ENCODE data around the gene DOCK2. TPM values are rescaled to one million over a fixed set of nuclear protein-coding genes. Genes with fewer than 3 reads are reported as not detected.

Gene DOCK2
- total and polyA plus RNA-seq, 2 of the 8 experiments (the other 6 are each of a cell fraction or from before 2014, with no cell fraction given), result 3.9 to 5.7 TPM

- no peaks in the 10 kb centered on the region for H3K4me1 ChIP-seq (replicated peaks in 1 of 4; ENCODE audit: control insufficient read depth in 3 of 4, insufficient read depth in 4 of 4, low read length in 3 of 4)
- no peaks in the 10 kb centered on the region; the same call in 1 of the 2 replicates for H3K23me2 ChIP-seq (ENCODE audit: low read depth, low read length)
- no peak overlapping the region for H3K56ac ChIP-seq (replicated peaks; ENCODE audit: insufficient read length, low read depth, low read length)
- no peak overlapping the region for H2BK20ac ChIP-seq (ENCODE audit: low read length)
- no peaks in the 10 kb centered on the region for H3K79me1 ChIP-seq (ENCODE audit: low read depth, low read length)
- no peak overlapping the region for H3K18ac ChIP-seq (ENCODE audit: extremely low read depth, low read length)
- H2BK5ac ChIP-seq (ENCODE audit: low read depth, low read length), result no peak overlapping the region
- H2BK12ac ChIP-seq (ENCODE audit: low read depth, low read length), result no peak overlapping the region
- H3K27me3 ChIP-seq (replicated peaks in 1 of 4; ENCODE audit: control insufficient read depth in 3 of 4, extremely low read depth in 1 of 4, insufficient read depth in 3 of 4, low read length in 3 of 4), result no peaks in the 10 kb centered on the region
- H4K20me1 ChIP-seq (replicated peaks in 1 of 2; ENCODE audit: control insufficient read depth in 1 of 2, insufficient read depth in 2 of 2, low read length in 2 of 2), result no peaks in the 10 kb centered on the region
- FAIRE-seq, result no peak
- H2AK5ac ChIP-seq (ENCODE audit: low read depth, low read length), result no peak overlapping the region
- no peak overlapping the region for H3K4me2 ChIP-seq (ENCODE audit: insufficient read depth in 1 of 2, low read depth in 2 of 2, low read length in 2 of 2)
- H3K79me2 ChIP-seq (ENCODE audit: control insufficient read depth in 1 of 2, insufficient read depth in 2 of 2, low read length in 2 of 2), result no peaks in the 10 kb centered on the region
- H4K8ac ChIP-seq (ENCODE audit: extremely low read depth, insufficient read depth, low read length), result no peak overlapping the region
- ChIA-PET CTCF (ENCODE audit: partially characterized antibody) (interaction anchor here (0.6 to 1.4 kb wide), 10 partner anchors 8 to 212 kb away, joined by 3 to 5 read pairs (median 3); no protein-coding TSS in a partner anchor), POLR2A (ENCODE audit: partially characterized antibody) (no interaction called here)
- H3K4me3 ChIP-seq (ENCODE audit: extremely low read depth in 1 of 4, insufficient read depth in 2 of 4, low read depth in 3 of 4, low read length in 4 of 4), result no peak overlapping the region
- H3K23ac ChIP-seq (ENCODE audit: insufficient read length), result no peak overlapping the region
- H4K5ac ChIP-seq (ENCODE audit: insufficient read length, low read depth, low read length), result no peak overlapping the region
- H3K9me3 ChIP-seq (ENCODE audit: insufficient read depth in 2 of 2, low read depth in 1 of 2, low read length in 1 of 2), result no peaks in the 10 kb centered on the region
- 83% methylated on average over 2 of the region's 2 CpGs; no CpG with 5 or more reads in 1 of the 2 experiments for WGBS, 2 experiments (ENCODE audit: extremely low coverage in 1 of 2, insufficient coverage in 1 of 2, insufficient read length in 1 of 2, insufficient replicate concordance in 2 of 2, low coverage in 1 of 2, low lambda C conversion rate in 2 of 2, missing lambda C conversion rate in 1 of 2)
- no peak overlapping the region for H2BK120ac ChIP-seq (replicated peaks; ENCODE audit: low read depth, low read length)
- H2BK15ac ChIP-seq (ENCODE audit: low read length), result no peak overlapping the region
- H2AFZ ChIP-seq (ENCODE audit: low read length), result no peak overlapping the region
- no peak overlapping the region for H3K9ac ChIP-seq (replicated peaks in 1 of 4; ENCODE audit: extremely low read depth in 1 of 4, low read depth in 3 of 4, low read length in 3 of 4)
- H3K36me3 ChIP-seq (ENCODE audit: control insufficient read depth in 2 of 4, insufficient read depth in 4 of 4, low read length in 3 of 4), result no peaks in the 10 kb centered on the region
- DNase-seq (ENCODE audit: low read depth in 1 of 2, low spot score in 2 of 2), result no peak
- no peak overlapping the region for H3K4ac ChIP-seq (replicated peaks; ENCODE audit: insufficient read length, low read depth, low read length)
- no peak overlapping the region for H3K14ac ChIP-seq (ENCODE audit: insufficient read length)
- H3K27ac ChIP-seq (ENCODE audit: low read depth, low read length), result no peak overlapping the region
- H4K91ac ChIP-seq (replicated peaks; ENCODE audit: insufficient read length, low read length), result no peak overlapping the region
- TF ChIP-seq ATF2 (IDR thresholded peaks at IDR 0.05; ENCODE audit: low read length) (no peak), TAF1 (IDR thresholded peaks at IDR 0.05; ENCODE audit: low read depth, low read length) (no peak), EP300 (IDR thresholded peaks at IDR 0.05; ENCODE audit: borderline replicate concordance in 1 of 2, low read depth in 2 of 2, low read length in 2 of 2) (no peak), ZNF274 (IDR thresholded peaks at IDR 0.05; ENCODE audit: borderline replicate concordance, extremely low read depth, low read length) (no peak), SIX5 (IDR thresholded peaks at IDR 0.05; ENCODE audit: low read depth, low read length) (no peak), YY1 (IDR thresholded peaks at IDR 0.05; ENCODE audit: low read depth, low read length) (no peak), RBBP5 (IDR thresholded peaks at IDR 0.05; ENCODE audit: borderline replicate concordance, low read depth, low read length) (no peak), TBP (IDR thresholded peaks at IDR 0.05; ENCODE audit: low read depth, low read length) (no peak), RNF2 (IDR thresholded peaks at IDR 0.05; ENCODE audit: borderline replicate concordance, low read depth, low read length, missing control alignments, poor library complexity, severe bottlenecking) (no peak), ASH2L (IDR thresholded peaks at IDR 0.05; ENCODE audit: low read length) (no peak), GABPA (IDR thresholded peaks at IDR 0.05; ENCODE audit: borderline replicate concordance, insufficient read depth, low read length) (no peak), EGR1 (IDR thresholded peaks at IDR 0.05; ENCODE audit: borderline replicate concordance, low read depth, low read length) (no peak), BACH1 (IDR thresholded peaks at IDR 0.05; ENCODE audit: low read length) (no peak)
Observed at GRCh38 chr5:169913479-169913878, 276.4 kb downstream of the DOCK2 start.
